OCI-LY7 (cell line): ENCODE measurements around the gene NOS2. TPM values are rescaled to one million over a fixed set of nuclear protein-coding genes. Genes with fewer than 3 reads are reported as not detected.

Source experiments
- BruUV-seq: library from RNA; stranded (reverse); fragments of 400-500 nt; replicated peaks from 2 replicates; lab custom pipeline; 2021; lab: Mats Ljungman, UMichigan
- CTCF ChIA-PET: fragments of 300-600 bp; sonication (Branson Sonifier 250); formaldehyde crosslinking; loops from one replicate; lab custom pipeline; 2022; ENCODE audit warnings: antibody characterized with exemption; ENCODE audit not compliant: unreplicated experiment; lab: Charles Lee
- POLR2A ChIA-PET: fragments of 300-600 bp; sonication (Branson Sonifier 250); formaldehyde crosslinking; loops from one replicate; lab custom pipeline; 2022; ENCODE audit warnings: antibody characterized with exemption; lab: Charles Lee
- DNase-seq: peaks from one replicate; pipeline ENCODE4 v3.0.0-alpha.2; 2015; ENCODE audit warnings: low spot score
- H2AFZ ChIP-seq: fragments of 200-600 bp; sonication (generic), shearing (Covaris generic); 2 replicates; pipeline ENCODE4 v1.6.1; 2014; ENCODE audit warnings: mild to moderate bottlenecking, antibody characterized with exemption, low read length, moderate library complexity
- H3K27ac ChIP-seq: fragments of 200-600 bp; sonication (generic); 2 replicates; pipeline ENCODE4 v1.5.1; 2014; ENCODE audit warnings: mixed run types, low read depth, mild to moderate bottlenecking, moderate library complexity, low read length, inconsistent platforms; ENCODE audit not compliant: poor library complexity, severe bottlenecking
- H3K36me3 ChIP-seq: fragments of 200-600 bp; sonication (generic); 2 replicates; pipeline ENCODE4 v1.6.1; 2014; ENCODE audit warnings: mild to moderate bottlenecking, antibody characterized with exemption, low read length, moderate library complexity, mixed read lengths; ENCODE audit not compliant: insufficient read depth
- H3K4me1 ChIP-seq: fragments of 200-600 bp; sonication (generic); 2 replicates; pipeline ENCODE4 v1.5.1; 2014; ENCODE audit warnings: mild to moderate bottlenecking, low read length; ENCODE audit not compliant: insufficient read depth, poor library complexity, severe bottlenecking
- H3K4me2 ChIP-seq: fragments of 200-600 bp; sonication (generic); 2 replicates; pipeline ENCODE4 v1.6.1; 2014; ENCODE audit warnings: mild to moderate bottlenecking, low read length
- H3K4me3 ChIP-seq: fragments of 200-600 bp; sonication (generic); 2 replicates; pipeline ENCODE4 v1.5.1; 2014; ENCODE audit warnings: mild to moderate bottlenecking, low read depth, low read length; ENCODE audit not compliant: poor library complexity, severe bottlenecking
- H3K79me2 ChIP-seq: fragments of 200-600 bp; sonication (generic); 2 replicates; pipeline ENCODE4 v1.6.1; 2016; ENCODE audit warnings: low read depth, mild to moderate bottlenecking, low read length, moderate library complexity, mixed read lengths; ENCODE audit not compliant: insufficient read depth
- H3K9me2 ChIP-seq: fragments of 200-600 bp; sonication (generic); 2 replicates; pipeline ENCODE4 v1.6.1; 2016; ENCODE audit warnings: mild to moderate bottlenecking, low read length, mixed read lengths; ENCODE audit not compliant: insufficient read depth
- H3K9me3 ChIP-seq: fragments of 200-600 bp; sonication (generic); 2 replicates; pipeline ENCODE4 v1.6.1; 2014; ENCODE audit warnings: mild to moderate bottlenecking, mixed run types, low read length, mixed read lengths
- H4K20me1 ChIP-seq: fragments of 200-600 bp; sonication (generic); 2 replicates; pipeline ENCODE4 v1.6.1; 2014; ENCODE audit warnings: mild to moderate bottlenecking, antibody characterized with exemption, low read length, moderate library complexity, mixed read lengths; ENCODE audit not compliant: insufficient read depth
- CTCF ChIP-seq: fragments of 200-600 bp; sonication (generic); conservative IDR thresholded peaks from 2 replicates; pipeline ENCODE4 v1.5.1; 2014; ENCODE audit warnings: mild to moderate bottlenecking, antibody characterized with exemption, low read length, moderate library complexity, mixed read lengths
- EZH2phosphoT487 ChIP-seq: fragments of 200-600 bp; sonication (generic); IDR thresholded peaks from 2 replicates; pipeline ENCODE4 v1.6.1; 2018; ENCODE audit warnings: low read depth, borderline replicate concordance, mild to moderate bottlenecking, mixed run types, antibody characterized with exemption, low read length, moderate library complexity, mixed read lengths
- intact Hi-C: fragments of 100-400 bp; cut with micrococcal nuclease; formaldehyde crosslinking; loops from one replicate; pipeline ENCODE4 v1.10.0; 2022; ENCODE audit not compliant: unreplicated experiment
- total RNA-seq, 2 experiments: library from RNA; depleted of rRNA in 1 of 2; stranded (reverse); fragments of >200 nt in 1 of 2; shearing (Covaris generic) in 1 of 2; gene quantifications; 2 replicates each; pipeline ENCODE4 v1.2.3, GENCODE V29; 2014 to 2022

The NOS2 gene
- total RNA-seq, 2 experiments from 2014 or later: not detected

DNA sequence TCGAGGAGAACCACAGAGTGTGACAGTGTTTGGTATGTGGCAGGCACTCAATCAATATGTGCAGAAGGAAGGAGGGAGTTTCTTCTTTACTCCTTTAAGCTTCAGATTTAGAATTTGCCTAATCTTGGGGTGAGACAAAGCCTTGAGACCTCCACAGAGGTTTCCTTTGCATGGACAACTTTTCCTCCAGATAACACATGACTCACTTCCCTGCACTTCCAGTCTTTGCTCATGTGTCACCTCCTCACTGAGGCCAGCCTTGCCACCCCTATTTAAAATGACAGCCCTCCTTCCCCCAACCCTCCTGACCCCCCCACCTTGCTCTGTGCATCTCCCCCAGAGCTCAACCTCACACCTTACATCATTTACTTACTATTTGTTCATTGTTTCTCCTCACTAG is 17.4 kb upstream of the NOS2 start:
- H2AFZ ChIP-seq: no peak overlapping the region
- H3K4me1 ChIP-seq: no peaks in the 10 kb centered on the region
- no peak for DNase-seq
- TF ChIP-seq CTCF: no peak
- TF ChIP-seq EZH2phosphoT487: no peak
- no peaks in the 10 kb centered on the region for H3K9me3 ChIP-seq
- no peaks in the 10 kb centered on the region for H4K20me1 ChIP-seq
- H3K4me3 ChIP-seq: no peak overlapping the region
- no peak overlapping the region for H3K27ac ChIP-seq
- POLR2A ChIA-PET: no interaction called here
- no peak overlapping the region for H3K4me2 ChIP-seq
- no TSS peak for BruUV-seq
- H3K36me3 ChIP-seq: no peaks in the 10 kb centered on the region
- CTCF ChIA-PET: no interaction called here
- no peaks in the 10 kb centered on the region for H3K9me2 ChIP-seq
- no peaks in the 10 kb centered on the region for H3K79me2 ChIP-seq
- intact Hi-C loops: no loop called here

- CTCF ChIA-PET: no interaction called here
- TF ChIP-seq CTCF (no peak), EZH2phosphoT487 (no peak)
Observed at GRCh38 chr17:27816946-27817345, 16.6 kb upstream of the NOS2 start.

DNA sequence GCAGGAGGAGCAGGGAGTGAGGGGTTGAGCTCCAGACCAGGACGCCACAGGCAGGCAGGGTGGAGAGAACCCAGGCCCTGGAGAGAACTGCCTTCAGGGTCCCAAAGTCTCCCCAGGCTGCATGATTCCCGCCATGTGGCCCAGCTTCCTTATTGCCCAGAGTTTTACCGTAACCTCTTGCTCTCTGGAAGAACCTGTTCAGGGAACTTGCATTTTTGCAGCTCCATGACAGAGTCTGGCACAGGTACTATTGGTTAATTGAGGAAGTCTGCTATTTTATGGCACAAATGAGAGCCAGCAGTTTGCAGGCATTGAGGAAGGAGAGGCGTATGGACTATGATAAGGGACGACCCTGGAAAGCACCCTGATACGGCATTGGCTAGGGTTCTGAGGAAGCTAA is 11.6 kb upstream of the NOS2 start:
- no peak overlapping the region for H3K4me2 ChIP-seq
- POLR2A ChIA-PET: no interaction called here
- H3K79me2 ChIP-seq: no peaks in the 10 kb centered on the region
- no peak for DNase-seq
- CTCF ChIA-PET: no interaction called here
- BruUV-seq: no TSS peak
- H3K4me3 ChIP-seq: no peak overlapping the region
- H4K20me1 ChIP-seq: no peaks in the 10 kb centered on the region
- H3K4me1 ChIP-seq: no peaks in the 10 kb centered on the region
- intact Hi-C loops: no loop called here
- no peaks in the 10 kb centered on the region for H3K9me2 ChIP-seq
- H2AFZ ChIP-seq: no peak overlapping the region
- TF ChIP-seq CTCF (no peak), EZH2phosphoT487 (no peak)
- H3K36me3 ChIP-seq: no peaks in the 10 kb centered on the region
- H3K27ac ChIP-seq: no peak overlapping the region
- H3K9me3 ChIP-seq: no peaks in the 10 kb centered on the region

More at GRCh38 chr17:27816946-27817345, 16.6 kb upstream of the NOS2 start:
- H3K27ac ChIP-seq: no peak overlapping the region
- POLR2A ChIA-PET: no interaction called here
- no peak overlapping the region for H3K4me2 ChIP-seq
- H4K20me1 ChIP-seq: no peaks in the 10 kb centered on the region
- H3K4me3 ChIP-seq: no peak overlapping the region
- H3K36me3 ChIP-seq: no peaks in the 10 kb centered on the region
- no peaks in the 10 kb centered on the region for H3K9me2 ChIP-seq
- no TSS peak for BruUV-seq
- H3K79me2 ChIP-seq: no peaks in the 10 kb centered on the region
- DNase-seq: no peak
- intact Hi-C loops: no loop called here
- H2AFZ ChIP-seq: no peak overlapping the region
- H3K9me3 ChIP-seq: no peaks in the 10 kb centered on the region
- H3K4me1 ChIP-seq: no peaks in the 10 kb centered on the region
